ENCODE data around the gene IGSF23.
A peak's percentile ranks its signal among the peaks of the same experiment; 100 is the strongest.

GRCh38 chr19:44576843-44577565 is 36.4 kb upstream of the IGSF23 start:
- TF ChIP-seq REST (IDR thresholded peaks at IDR 0.05) (no peak), GABPA (IDR thresholded peaks at IDR 0.05 in 1 of 2, conservative IDR thresholded peaks at IDR 0.05 in 1 of 2) (no peak), CTCF (IDR thresholded peaks at IDR 0.05; ENCODE audit: low read depth, low read length, missing input control) (peak; percentile 68), SP1 (IDR thresholded peaks at IDR 0.05) (no peak), NR2F2 (IDR thresholded peaks at IDR 0.05) (no peak), TAF1 (conservative IDR thresholded peaks at IDR 0.05) (no peak), YY1 (IDR thresholded peaks at IDR 0.05) (no peak), MAX (IDR thresholded peaks at IDR 0.05) (no peak), ATF3 (IDR thresholded peaks at IDR 0.05) (no peak), HNF4A (conservative IDR thresholded peaks at IDR 0.05) (no peak)

Data from liver (tissue), 3 donors.